Heart left ventricle (tissue), 13 donors: ENCODE data around the gene F12.

Source experiments
- CTCF ChIP-seq, 12 donors: fragments of 200-600 bp; sonication (generic) in 4 of 12; IDR thresholded peaks; one replicate each; pipeline versions ENCODE4 v1.5.0 to v1.8.0; 2018 to 2022; ENCODE audit warnings: antibody characterized with exemption in 12 of 12, mild to moderate bottlenecking in 5 of 12
- POLR2A ChIP-seq, 2 donors: fragments of 450-650 bp; IDR thresholded peaks; one replicate each; pipeline ENCODE4 v1.6.1; 2017; ENCODE audit warnings: antibody characterized with exemption in 2 of 2, mild to moderate bottlenecking in 2 of 2, moderate library complexity in 2 of 2
- donor health status: ischemic (EF 13 %, LVEDD 7.1; RV severe dilation, severe dysfunction).
- donor health status: DM: no; HTN: yes; CAD: no.
- donor health status: DM: no; HTN: no; CAD: no.
- donor health status: ischemic (EF 25% LVEDD 6.9; RV normal size, moderate dysfunction).
- donor health status: ischemic (EF 25% LVEDD 5.7; RV mildly dilated, moderate dysfunction).
- donor health status: ischemic (EF 35%, LVEDD 5.7; RV mildly dilated, moderate dysfunction).
- donor health status: nonischemic (EF 11% LVEDD 7.7; RV severe dilation, severe dysfunction).
- donor health status: DM: yes; HTN: yes; CAD: no.
- donor health status: PGD.
- donor health status: ischemic (EF 29% LVEDD 5.4; RV normal size, mild dysfunction).
- donor health status: nonischemic (EF 23%, LVEDD 6.1; RV moderate dilation, normal function).

GRCh38 chr5:177392765-177393164 is 16.6 kb downstream of the F12 start:
- TF ChIP-seq CTCF (IDR thresholded peaks at IDR 0.05), result no peak
- no peak for TF ChIP-seq POLR2A (IDR thresholded peaks at IDR 0.05)
